ENCODE measurements around the gene NFYC.

GRCh38 chr1:40706626-40707025 is 15.1 kb downstream of the NFYC start:
- TF ChIP-seq GATA2 (IDR thresholded peaks at IDR 0.05; ENCODE audit: low read depth, low read length) (no peak), GATA3 (IDR thresholded peaks at IDR 0.05; ENCODE audit: low read depth, low read length) (no peak)

Data from SH-SY5Y (cell line).